GM21367 (cell line): ENCODE data around the gene HIP1R.
"Not testable (repeated sequence)": the region's sequence is repeated elsewhere in the genome, so short reads cannot be mapped to it uniquely, and the experiment has no call there.

Source experiments
- ATAC-seq: cut with Tn5 transposase; IDR thresholded peaks from one replicate; pipeline ENCODE4 v1.9.1; 2021; ENCODE audit not compliant: unreplicated experiment

Gene HIP1R

GRCh38 chr12:122892724-122893123, 57.5 kb downstream of the HIP1R start:
- ATAC-seq, result not testable (repeated sequence)

- ATAC-seq, result no peak
Measured at GRCh38 chr12:122893208-122894153, 58.2 kb downstream of the HIP1R start.

GRCh38 chr12:122894193-122895121, 59.2 kb downstream of the HIP1R start:
- ATAC-seq, result no peak

GRCh38 chr12:122895320-122895703, 60.1 kb downstream of the HIP1R start:
- no peak for ATAC-seq

- no peak for ATAC-seq
Measured at GRCh38 chr12:122895704-122896636, 60.7 kb downstream of the HIP1R start, which contains the start of gene VPS37B. Gene VPS37B (minus strand): TSS chr12:122896124. CDS start chr12:122896062, 62 bp downstream.

- ATAC-seq, result no peak
Measured at GRCh38 chr12:122896662-122897061, 61.4 kb downstream of the HIP1R start.

- no peak for ATAC-seq
Measured at GRCh38 chr12:122899887-122900286, 64.6 kb downstream of the HIP1R start.

GRCh38 chr12:122902854-122903692, 67.8 kb downstream of the HIP1R start:
- ATAC-seq, result no peak

- ATAC-seq, result no peak
Measured at GRCh38 chr12:122903693-122904034, 68.4 kb downstream of the HIP1R start.

GRCh38 chr12:122905258-122905657, 70.0 kb downstream of the HIP1R start:
- ATAC-seq, result not testable (repeated sequence)

- no peak for ATAC-seq
Measured at GRCh38 chr12:122908915-122909314, 73.7 kb downstream of the HIP1R start.

GRCh38 chr12:122909442-122910288, 74.4 kb downstream of the HIP1R start:
- ATAC-seq, result no peak
